IPS-20b (cell line): Measurements from ENCODE around the gene CACNA1B.

Experiments used
- H3K27ac ChIP-seq: one replicate; pipeline ENCODE4 v1.5.1; 2013; ENCODE audit warnings: low read length
- H3K27me3 ChIP-seq: 2 replicates; pipeline ENCODE4 v1.6.1; 2013; ENCODE audit warnings: mild to moderate bottlenecking, low read length, inconsistent platforms; ENCODE audit not compliant: insufficient read depth
- H3K36me3 ChIP-seq: 2 replicates; pipeline ENCODE4 v1.6.1; 2013; ENCODE audit warnings: low read depth, mild to moderate bottlenecking, inconsistent platforms, low read length, moderate library complexity; ENCODE audit not compliant: insufficient read depth
- H3K4me1 ChIP-seq: 2 replicates; pipeline ENCODE4 v1.6.1; 2013; ENCODE audit warnings: mild to moderate bottlenecking, control low read depth, inconsistent platforms, low read length, moderate library complexity; ENCODE audit not compliant: insufficient read depth
- H3K4me3 ChIP-seq: 2 replicates; pipeline ENCODE4 v1.5.1; 2013; ENCODE audit warnings: mild to moderate bottlenecking, low read length, inconsistent platforms
- H3K9ac ChIP-seq: 2 replicates; pipeline ENCODE4 v1.6.1; 2013; ENCODE audit warnings: low read depth, mild to moderate bottlenecking, inconsistent platforms, low read length, moderate library complexity
- H3K9me3 ChIP-seq: 2 replicates; pipeline ENCODE4 v1.6.1; 2013; ENCODE audit warnings: mild to moderate bottlenecking, low read depth, low read length, inconsistent platforms; ENCODE audit not compliant: insufficient read depth

Gene CACNA1B

GRCh38 chr9:138053321-138053868, 175.8 kb downstream of the CACNA1B start:
- no peaks in the 10 kb centered on the region for H3K9me3 ChIP-seq
- no peak overlapping the region for H3K4me3 ChIP-seq
- peaks cover 13% of the 10 kb centered on the region for H3K36me3 ChIP-seq
- no peaks in the 10 kb centered on the region for H3K4me1 ChIP-seq
- H3K27ac ChIP-seq: no peak overlapping the region
- H3K9ac ChIP-seq: no peak overlapping the region
- no peaks in the 10 kb centered on the region for H3K27me3 ChIP-seq

- H3K27ac ChIP-seq: no peak overlapping the region
- no peaks in the 10 kb centered on the region for H3K27me3 ChIP-seq
- peaks cover 16% of the 10 kb centered on the region for H3K36me3 ChIP-seq
- H3K4me1 ChIP-seq: no peaks in the 10 kb centered on the region
- no peak overlapping the region for H3K4me3 ChIP-seq
- H3K9ac ChIP-seq: no peak overlapping the region
- H3K9me3 ChIP-seq: no peaks in the 10 kb centered on the region
Observed at GRCh38 chr9:138053996-138054752, 176.6 kb downstream of the CACNA1B start.

GRCh38 chr9:138057726-138058125, 180.1 kb downstream of the CACNA1B start:
- peaks cover 20% of the 10 kb centered on the region for H3K36me3 ChIP-seq
- H3K9ac ChIP-seq: no peak overlapping the region
- H3K27ac ChIP-seq: no peak overlapping the region
- no peaks in the 10 kb centered on the region for H3K27me3 ChIP-seq
- H3K4me3 ChIP-seq: no peak overlapping the region
- H3K9me3 ChIP-seq: no peaks in the 10 kb centered on the region
- H3K4me1 ChIP-seq: no peaks in the 10 kb centered on the region

- Histone ChIP-seq H3K27me3 (no peaks in the 10 kb centered on the region), H3K4me1 (no peaks in the 10 kb centered on the region), H3K9me3 (no peaks in the 10 kb centered on the region), H3K27ac (no peak overlapping the region), H3K4me3 (no peak overlapping the region), H3K36me3 (peaks cover 20% of the 10 kb centered on the region), H3K9ac (no peak overlapping the region)
Observed at GRCh38 chr9:138058181-138058580, 180.6 kb downstream of the CACNA1B start.

GRCh38 chr9:138059196-138059595, 181.6 kb downstream of the CACNA1B start:
- Histone ChIP-seq H3K4me3 (no peak overlapping the region), H3K27me3 (no peaks in the 10 kb centered on the region), H3K9me3 (no peaks in the 10 kb centered on the region), H3K36me3 (peaks cover 20% of the 10 kb centered on the region), H3K27ac (no peak overlapping the region), H3K9ac (no peak overlapping the region), H3K4me1 (no peaks in the 10 kb centered on the region)

GRCh38 chr9:138060365-138060764, 182.8 kb downstream of the CACNA1B start:
- H3K27ac ChIP-seq: no peak overlapping the region

GRCh38 chr9:138060881-138061280, 183.3 kb downstream of the CACNA1B start:
- no peak overlapping the region for H3K4me3 ChIP-seq
- H3K9ac ChIP-seq: no peak overlapping the region
- H3K27me3 ChIP-seq: no peaks in the 10 kb centered on the region
- no peak overlapping the region for H3K27ac ChIP-seq
- H3K9me3 ChIP-seq: no peaks in the 10 kb centered on the region
- no peaks in the 10 kb centered on the region for H3K4me1 ChIP-seq
- peaks cover 20% of the 10 kb centered on the region for H3K36me3 ChIP-seq

More at GRCh38 chr9:138060365-138060764, 182.8 kb downstream of the CACNA1B start:
- Histone ChIP-seq H3K36me3 (peaks cover 20% of the 10 kb centered on the region), H3K4me3 (no peak overlapping the region), H3K9ac (no peak overlapping the region), H3K4me1 (no peaks in the 10 kb centered on the region), H3K27me3 (no peaks in the 10 kb centered on the region), H3K9me3 (no peaks in the 10 kb centered on the region)

GRCh38 chr9:138061631-138062030, 184.0 kb downstream of the CACNA1B start:
- Histone ChIP-seq H3K27ac (no peak overlapping the region), H3K36me3 (peaks cover 20% of the 10 kb centered on the region), H3K4me3 (no peak overlapping the region), H3K27me3 (no peaks in the 10 kb centered on the region), H3K9ac (no peak overlapping the region), H3K4me1 (no peaks in the 10 kb centered on the region), H3K9me3 (no peaks in the 10 kb centered on the region)

GRCh38 chr9:138062196-138062595, 184.6 kb downstream of the CACNA1B start:
- no peak overlapping the region for H3K9ac ChIP-seq
- H3K36me3 ChIP-seq: peaks cover 19% of the 10 kb centered on the region
- no peak overlapping the region for H3K4me3 ChIP-seq
- H3K4me1 ChIP-seq: no peaks in the 10 kb centered on the region
- H3K27me3 ChIP-seq: no peaks in the 10 kb centered on the region
- H3K9me3 ChIP-seq: no peaks in the 10 kb centered on the region
- no peak overlapping the region for H3K27ac ChIP-seq

GRCh38 chr9:138063033-138063432, 185.5 kb downstream of the CACNA1B start:
- Histone ChIP-seq H3K27ac (no peak overlapping the region), H3K4me1 (no peaks in the 10 kb centered on the region), H3K9ac (no peak overlapping the region), H3K27me3 (no peaks in the 10 kb centered on the region), H3K9me3 (no peaks in the 10 kb centered on the region), H3K4me3 (no peak overlapping the region), H3K36me3 (peaks cover 11% of the 10 kb centered on the region)

- Histone ChIP-seq H3K4me1 (peaks cover 2% of the 10 kb centered on the region; the same call in 1 of the 2 replicates), H3K9me3 (no peaks in the 10 kb centered on the region)
Observed at GRCh38 chr9:138063785-138064184, 186.2 kb downstream of the CACNA1B start.

GRCh38 chr9:138064547-138064946, 187.0 kb downstream of the CACNA1B start:
- H3K27me3 ChIP-seq: no peaks in the 10 kb centered on the region

More at GRCh38 chr9:138063785-138064184, 186.2 kb downstream of the CACNA1B start:
- H3K36me3 ChIP-seq: peaks cover 4% of the 10 kb centered on the region; the same call in 1 of the 2 replicates
- no peak overlapping the region for H3K9ac ChIP-seq
- H3K4me3 ChIP-seq: no peak overlapping the region
- no peaks in the 10 kb centered on the region for H3K27me3 ChIP-seq
- no peak overlapping the region for H3K27ac ChIP-seq

More at GRCh38 chr9:138064547-138064946, 187.0 kb downstream of the CACNA1B start:
- Histone ChIP-seq H3K4me3 (no peak overlapping the region), H3K9me3 (no peaks in the 10 kb centered on the region), H3K36me3 (peaks cover 4% of the 10 kb centered on the region; the same call in 1 of the 2 replicates), H3K4me1 (peaks cover 10% of the 10 kb centered on the region; the same call in 1 of the 2 replicates), H3K9ac (no peak overlapping the region), H3K27ac (no peak overlapping the region)
